HG02852 (cell line): ENCODE data around the gene HLA-DQB1.
"Not testable (repeated sequence)": the region's sequence is repeated elsewhere in the genome, so short reads cannot be mapped to it uniquely, and the experiment has no call there.

ENCODE experiments used
- ATAC-seq: cut with Tn5 transposase; IDR thresholded peaks from one replicate; pipeline ENCODE4 v1.9.1; 2021; ENCODE audit warnings: mild to moderate bottlenecking, moderate library complexity; ENCODE audit not compliant: unreplicated experiment

HLA-DQB1 gene

GRCh38 chr6:32629793-32630192, 36.7 kb downstream of the HLA-DQB1 start:
- not testable (repeated sequence) for ATAC-seq

GRCh38 chr6:32627831-32628230, 38.6 kb downstream of the HLA-DQB1 start:
- ATAC-seq: no peak

- no peak for ATAC-seq
These were observed 39.2 kb downstream of the HLA-DQB1 start for GRCh38 chr6:32627249-32627648.

- no peak for ATAC-seq
These were observed 41.3 kb downstream of the HLA-DQB1 start for GRCh38 chr6:32625137-32625536.

- no peak for ATAC-seq
These were observed 41.9 kb downstream of the HLA-DQB1 start for GRCh38 chr6:32624565-32624964.

GRCh38 chr6:32623693-32624092, 42.8 kb downstream of the HLA-DQB1 start:
- ATAC-seq: no peak

- ATAC-seq: peak; percentile 72
These were observed 43.7 kb downstream of the HLA-DQB1 start for GRCh38 chr6:32622545-32623401.

- no peak for ATAC-seq
These were observed 45.1 kb downstream of the HLA-DQB1 start for GRCh38 chr6:32621372-32621771.

GRCh38 chr6:32617751-32618150, 48.7 kb downstream of the HLA-DQB1 start:
- no peak for ATAC-seq

GRCh38 chr6:32615885-32616532, 50.4 kb downstream of the HLA-DQB1 start:
- no peak for ATAC-seq

- ATAC-seq: no peak
These were observed 51.9 kb downstream of the HLA-DQB1 start for GRCh38 chr6:32614366-32615081.

- ATAC-seq: no peak
These were observed 53.0 kb downstream of the HLA-DQB1 start for GRCh38 chr6:32613475-32613874.

- no peak for ATAC-seq
These were observed 55.7 kb downstream of the HLA-DQB1 start for GRCh38 chr6:32610682-32611296.

GRCh38 chr6:32609731-32610640, 56.5 kb downstream of the HLA-DQB1 start:
- ATAC-seq: peak; percentile 85
